Mesendoderm (in vitro differentiated cells): ENCODE measurements around the gene GLI3.

Experiments used
- DNase-seq: peaks from one replicate; pipeline ENCODE4 v3.0.0; 2013
- H2AK5ac ChIP-seq: 2 replicates; pipeline ENCODE4 v1.6.1; 2013; ENCODE audit warnings: low read length, inconsistent platforms
- H2BK120ac ChIP-seq: 2 replicates; pipeline ENCODE4 v1.6.1; 2013; ENCODE audit warnings: low read depth, mild to moderate bottlenecking, low read length, moderate library complexity, mixed read lengths
- H2BK15ac ChIP-seq: replicated peaks from 2 replicates; pipeline ENCODE4 v1.6.1; 2013; ENCODE audit warnings: low read depth, mild to moderate bottlenecking, moderate library complexity
- H2BK5ac ChIP-seq: 2 replicates; pipeline ENCODE4 v1.6.1; 2013; ENCODE audit warnings: low read length, inconsistent platforms
- H3K18ac ChIP-seq: 2 replicates; pipeline ENCODE4 v1.6.1; 2013; ENCODE audit warnings: mild to moderate bottlenecking, low read length, mixed read lengths
- H3K23ac ChIP-seq: one replicate; pipeline ENCODE4 v1.6.1; 2013; ENCODE audit warnings: low read length
- H3K27ac ChIP-seq: 2 replicates; pipeline ENCODE4 v1.5.1; 2013; ENCODE audit warnings: low read depth, mild to moderate bottlenecking, inconsistent platforms, low read length, moderate library complexity
- H3K27me3 ChIP-seq: 2 replicates; pipeline ENCODE4 v1.6.1; 2013; ENCODE audit warnings: low read length, control low read depth, mild to moderate bottlenecking, inconsistent platforms; ENCODE audit not compliant: insufficient read depth, poor library complexity
- H3K36me3 ChIP-seq: 2 replicates; pipeline ENCODE4 v1.6.1; 2013; ENCODE audit warnings: low read length, inconsistent platforms; ENCODE audit not compliant: control insufficient read depth, insufficient read depth
- H3K4ac ChIP-seq: one replicate; pipeline ENCODE4 v1.6.1; 2013; ENCODE audit warnings: low read depth, mild to moderate bottlenecking, low read length, moderate library complexity
- H3K4me1 ChIP-seq: 2 replicates; pipeline ENCODE4 v1.6.1; 2013; ENCODE audit warnings: low read depth, low read length, inconsistent platforms; ENCODE audit not compliant: control insufficient read depth
- H3K4me2 ChIP-seq: 2 replicates; pipeline ENCODE4 v1.6.1; 2013; ENCODE audit warnings: low read length
- H3K4me3 ChIP-seq: 2 replicates; pipeline ENCODE4 v1.5.1; 2013; ENCODE audit warnings: mild to moderate bottlenecking, low read length
- H3K56ac ChIP-seq: one replicate; pipeline ENCODE4 v1.6.1; 2013; ENCODE audit warnings: low read length
- H3K79me1 ChIP-seq: 2 replicates; pipeline ENCODE4 v1.6.1; 2013; ENCODE audit warnings: low read length, inconsistent platforms
- H3K79me2 ChIP-seq: 2 replicates; pipeline ENCODE4 v1.6.1; 2013; ENCODE audit warnings: mild to moderate bottlenecking, low read length; ENCODE audit not compliant: control insufficient read depth, insufficient read depth
- H3K9ac ChIP-seq: 2 replicates; pipeline ENCODE4 v1.6.1; 2013; ENCODE audit warnings: low read length, inconsistent platforms
- H4K5ac ChIP-seq: one replicate; pipeline ENCODE4 v1.6.1; 2013; ENCODE audit warnings: low read length
- H4K8ac ChIP-seq: one replicate; pipeline ENCODE4 v1.6.1; 2013; ENCODE audit warnings: low read depth, mild to moderate bottlenecking, control low read depth, low read length, moderate library complexity
- WGBS: extraction: QIAGEN DNeasy Blood & Tissue Kit; methylation state at CpG from one replicate; pipeline ENCODE4 v1.1.7; 2013; ENCODE audit warnings: low lambda C conversion rate, missing lambda C conversion rate; ENCODE audit not compliant: insufficient coverage; ENCODE audit errors: extremely low coverage; 5-methylcytosine and 5-hydroxymethylcytosine counted together

Gene GLI3

DNA sequence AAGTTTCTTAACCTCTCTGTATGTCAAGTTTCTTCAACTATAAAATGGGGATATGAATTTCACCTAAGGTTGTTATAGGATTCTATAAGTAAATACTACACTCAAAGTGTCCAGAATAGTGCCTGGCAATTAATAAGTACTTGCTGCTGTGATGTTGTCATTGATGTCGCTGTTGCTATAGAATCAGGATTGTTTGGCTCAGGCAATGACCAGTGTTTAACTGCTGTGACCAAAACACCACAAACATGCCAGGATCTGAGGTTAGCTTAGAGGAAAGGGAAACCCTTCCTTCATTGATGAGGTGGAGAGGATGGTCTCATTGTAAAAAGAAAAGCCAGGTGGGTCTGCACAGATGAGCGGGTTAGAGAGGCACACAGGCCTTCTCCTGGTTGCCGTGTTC, 311.1 kb downstream of the GLI3 start:
- Histone ChIP-seq H3K23ac (no peak overlapping the region), H3K4me2 (no peak overlapping the region), H2BK15ac (no peak overlapping the region), H3K56ac (no peak overlapping the region), H3K4me1 (no peaks in the 10 kb centered on the region), H3K36me3 (no peaks in the 10 kb centered on the region), H3K79me2 (no peaks in the 10 kb centered on the region), H4K5ac (no peak overlapping the region), H3K27ac (no peak overlapping the region), H3K79me1 (no peaks in the 10 kb centered on the region), H4K8ac (no peak overlapping the region), H3K4me3 (no peak overlapping the region), H2AK5ac (no peak overlapping the region), H3K27me3 (no peaks in the 10 kb centered on the region), H3K18ac (no peak overlapping the region), H2BK120ac (no peak overlapping the region), H2BK5ac (no peak overlapping the region), H3K4ac (no peak overlapping the region), H3K9ac (no peak overlapping the region)
- DNase-seq = no peak
- no CpG with 5 or more reads among the region's 3 CpGs for WGBS

- no peak overlapping the region for H3K18ac ChIP-seq
- H3K79me2 ChIP-seq = no peaks in the 10 kb centered on the region
- H3K36me3 ChIP-seq = no peaks in the 10 kb centered on the region
- no peak overlapping the region for H3K23ac ChIP-seq
- no peak overlapping the region for H3K4ac ChIP-seq
- H3K27me3 ChIP-seq = no peaks in the 10 kb centered on the region
- no peak for DNase-seq
- WGBS = no CpG with 5 or more reads among the region's 9 CpGs
- H2BK15ac ChIP-seq = no peak overlapping the region
- no peak overlapping the region for H4K5ac ChIP-seq
- no peak overlapping the region for H3K56ac ChIP-seq
- no peak overlapping the region for H2BK120ac ChIP-seq
- no peak overlapping the region for H3K4me2 ChIP-seq
- no peaks in the 10 kb centered on the region for H3K4me1 ChIP-seq
- no peak overlapping the region for H2BK5ac ChIP-seq
- no peak overlapping the region for H3K9ac ChIP-seq
- no peak overlapping the region for H3K27ac ChIP-seq
- no peak overlapping the region for H3K4me3 ChIP-seq
- H3K79me1 ChIP-seq = no peaks in the 10 kb centered on the region
- no peak overlapping the region for H4K8ac ChIP-seq
- H2AK5ac ChIP-seq = no peak overlapping the region
Measured at GRCh38 chr7:41924796-41925195, 312.2 kb downstream of the GLI3 start.

DNA sequence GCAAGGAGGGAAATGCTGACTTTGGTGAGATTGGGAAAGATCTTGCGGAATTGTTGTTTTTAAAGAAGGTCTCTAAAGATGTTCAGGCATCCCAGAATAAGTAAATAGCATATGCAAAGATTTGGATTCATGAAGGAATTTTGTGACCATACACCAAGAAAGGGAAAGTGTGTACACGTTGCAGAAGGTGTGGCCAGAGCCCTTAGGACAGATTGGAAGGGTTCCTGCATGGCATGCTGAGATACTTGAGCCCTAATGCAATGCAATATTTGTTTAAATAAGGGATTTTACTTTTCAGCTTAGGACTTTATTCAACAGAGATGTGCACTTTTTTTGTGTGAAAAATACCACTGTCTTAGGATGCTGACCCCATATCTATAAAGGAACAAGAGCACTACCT, 314.6 kb downstream of the GLI3 start:
- Histone ChIP-seq H2AK5ac (no peak overlapping the region), H3K4ac (no peak overlapping the region), H3K27me3 (no peaks in the 10 kb centered on the region), H3K18ac (no peak overlapping the region), H2BK15ac (no peak overlapping the region), H3K4me2 (no peak overlapping the region), H3K4me3 (no peak overlapping the region), H3K23ac (no peak overlapping the region), H3K4me1 (no peaks in the 10 kb centered on the region), H3K56ac (no peak overlapping the region), H3K36me3 (no peaks in the 10 kb centered on the region), H2BK5ac (no peak overlapping the region), H3K27ac (no peak overlapping the region), H3K79me1 (no peaks in the 10 kb centered on the region), H3K9ac (no peak overlapping the region), H4K5ac (no peak overlapping the region), H4K8ac (no peak overlapping the region), H3K79me2 (no peaks in the 10 kb centered on the region), H2BK120ac (no peak overlapping the region)
- WGBS = no CpG with 5 or more reads among the region's 2 CpGs
- no peak for DNase-seq

GRCh38 chr7:41921453-41921981, 315.5 kb downstream of the GLI3 start:
- Histone ChIP-seq H3K56ac (no peak overlapping the region), H3K4me1 (no peaks in the 10 kb centered on the region), H3K4ac (no peak overlapping the region), H3K23ac (no peak overlapping the region), H3K9ac (no peak overlapping the region), H2BK120ac (no peak overlapping the region), H3K4me2 (no peak overlapping the region), H3K27ac (no peak overlapping the region), H3K18ac (no peak overlapping the region), H4K8ac (no peak overlapping the region), H3K79me2 (no peaks in the 10 kb centered on the region), H3K79me1 (no peaks in the 10 kb centered on the region), H2AK5ac (no peak overlapping the region), H2BK15ac (no peak overlapping the region), H2BK5ac (no peak overlapping the region), H3K27me3 (no peaks in the 10 kb centered on the region), H3K4me3 (no peak overlapping the region), H3K36me3 (no peaks in the 10 kb centered on the region), H4K5ac (no peak overlapping the region)
- WGBS = no CpG with 5 or more reads among the region's 3 CpGs
- DNase-seq = no peak

- Histone ChIP-seq H3K18ac (no peak overlapping the region), H3K23ac (no peak overlapping the region), H2BK15ac (no peak overlapping the region), H3K4me1 (no peaks in the 10 kb centered on the region), H3K9ac (no peak overlapping the region), H3K79me1 (no peaks in the 10 kb centered on the region), H4K5ac (no peak overlapping the region), H3K27me3 (no peaks in the 10 kb centered on the region), H4K8ac (no peak overlapping the region), H3K79me2 (no peaks in the 10 kb centered on the region), H2BK5ac (no peak overlapping the region), H3K56ac (no peak overlapping the region), H3K4me2 (no peak overlapping the region), H3K36me3 (no peaks in the 10 kb centered on the region), H3K4me3 (no peak overlapping the region), H3K27ac (no peak overlapping the region), H2BK120ac (no peak overlapping the region), H2AK5ac (no peak overlapping the region), H3K4ac (no peak overlapping the region)
- no CpG with 5 or more reads among the region's 5 CpGs for WGBS
- DNase-seq = no peak
Measured at GRCh38 chr7:41918597-41918996, 318.4 kb downstream of the GLI3 start.

GRCh38 chr7:41916450-41916927, 320.5 kb downstream of the GLI3 start:
- H3K27ac ChIP-seq = no peak overlapping the region
- no CpG with 5 or more reads among the region's 5 CpGs for WGBS
- H2BK5ac ChIP-seq = no peak overlapping the region
- no peak overlapping the region for H2BK15ac ChIP-seq
- no peak overlapping the region for H3K56ac ChIP-seq
- H3K4me3 ChIP-seq = no peak overlapping the region
- H3K36me3 ChIP-seq = no peaks in the 10 kb centered on the region
- no peaks in the 10 kb centered on the region for H3K79me2 ChIP-seq
- no peak overlapping the region for H4K5ac ChIP-seq
- H3K27me3 ChIP-seq = no peaks in the 10 kb centered on the region
- H3K4ac ChIP-seq = no peak overlapping the region
- H3K4me2 ChIP-seq = no peak overlapping the region
- no peak overlapping the region for H3K18ac ChIP-seq
- H3K23ac ChIP-seq = no peak overlapping the region
- no peak for DNase-seq
- H2BK120ac ChIP-seq = no peak overlapping the region
- no peak overlapping the region for H4K8ac ChIP-seq
- no peak overlapping the region for H3K9ac ChIP-seq
- no peaks in the 10 kb centered on the region for H3K79me1 ChIP-seq
- no peak overlapping the region for H2AK5ac ChIP-seq
- no peaks in the 10 kb centered on the region for H3K4me1 ChIP-seq
